ENCODE data around the gene MAP2K2.
A peak's percentile ranks its signal among the peaks of the same experiment; 100 is the strongest.

Gene MAP2K2

DNA sequence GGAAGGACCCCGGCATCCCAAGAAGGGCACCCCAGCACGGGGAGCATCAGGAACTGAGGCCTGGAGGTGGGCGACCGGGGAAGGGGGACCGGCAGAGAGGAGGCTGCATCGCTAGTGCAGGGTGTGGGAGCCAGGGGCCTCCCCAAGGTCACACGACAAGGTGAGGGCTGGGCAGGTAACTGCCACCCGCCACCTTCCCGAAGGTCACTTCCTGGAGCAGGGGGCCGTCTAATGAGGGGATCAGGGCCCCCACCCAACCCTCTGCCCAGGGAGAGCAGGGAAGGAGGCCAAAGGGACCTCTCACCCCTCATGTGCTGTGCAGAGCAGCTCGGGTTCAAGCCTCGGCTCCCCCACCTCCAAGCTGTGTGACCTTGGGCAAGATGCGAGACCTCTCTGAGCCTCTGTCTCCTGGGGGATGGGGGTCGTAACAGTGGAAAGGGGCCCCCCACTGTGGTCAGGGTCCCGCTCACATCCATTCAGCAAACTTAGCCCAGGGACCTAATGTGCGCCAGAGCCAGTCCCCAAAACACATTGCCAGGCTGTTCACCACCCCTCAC is 63.2 kb downstream of the MAP2K2 start:
- DNase-seq (ENCODE audit: low read depth): no peak

DNA sequence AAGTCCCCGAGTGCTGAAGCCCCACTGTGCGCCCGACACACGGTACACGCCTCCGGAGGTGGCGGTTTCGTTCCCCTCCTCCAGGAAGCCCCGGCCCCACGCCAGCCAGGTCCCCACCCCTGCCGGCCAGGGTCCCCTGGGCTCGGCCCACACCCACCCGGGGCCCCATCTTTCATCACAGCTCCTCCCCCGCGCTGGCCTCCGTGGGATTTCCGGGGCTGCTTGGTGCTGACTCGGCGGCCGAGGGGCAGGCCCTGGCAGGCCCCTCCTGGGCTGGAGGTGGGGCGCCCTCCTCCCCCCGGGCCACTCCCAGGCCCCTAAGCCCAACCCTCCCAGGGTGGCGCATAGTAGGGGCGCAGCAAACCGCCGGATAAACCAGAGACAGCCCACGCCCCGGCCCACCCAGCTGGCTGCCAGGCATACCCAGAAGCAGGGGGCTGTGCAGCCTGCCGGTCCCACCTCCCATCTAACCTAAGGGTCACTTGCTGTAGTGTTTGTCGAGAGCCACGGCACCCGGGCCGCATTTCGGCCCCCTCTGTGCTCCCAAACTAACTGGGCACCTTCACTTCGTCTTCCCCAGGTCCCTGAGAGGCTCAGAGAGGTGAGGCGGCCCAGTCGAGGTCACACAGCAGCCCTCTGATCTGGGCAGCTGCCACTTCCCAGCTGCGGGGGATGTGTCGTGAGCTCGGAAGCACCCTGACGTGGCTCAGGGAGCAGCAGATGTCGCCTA is 63.9 kb downstream of the MAP2K2 start:
- DNase-seq (ENCODE audit: low read depth): no peak

- no peak for DNase-seq (ENCODE audit: low read depth)
These were observed 64.5 kb downstream of the MAP2K2 start for GRCh38 chr19:4059453-4059871.

DNA sequence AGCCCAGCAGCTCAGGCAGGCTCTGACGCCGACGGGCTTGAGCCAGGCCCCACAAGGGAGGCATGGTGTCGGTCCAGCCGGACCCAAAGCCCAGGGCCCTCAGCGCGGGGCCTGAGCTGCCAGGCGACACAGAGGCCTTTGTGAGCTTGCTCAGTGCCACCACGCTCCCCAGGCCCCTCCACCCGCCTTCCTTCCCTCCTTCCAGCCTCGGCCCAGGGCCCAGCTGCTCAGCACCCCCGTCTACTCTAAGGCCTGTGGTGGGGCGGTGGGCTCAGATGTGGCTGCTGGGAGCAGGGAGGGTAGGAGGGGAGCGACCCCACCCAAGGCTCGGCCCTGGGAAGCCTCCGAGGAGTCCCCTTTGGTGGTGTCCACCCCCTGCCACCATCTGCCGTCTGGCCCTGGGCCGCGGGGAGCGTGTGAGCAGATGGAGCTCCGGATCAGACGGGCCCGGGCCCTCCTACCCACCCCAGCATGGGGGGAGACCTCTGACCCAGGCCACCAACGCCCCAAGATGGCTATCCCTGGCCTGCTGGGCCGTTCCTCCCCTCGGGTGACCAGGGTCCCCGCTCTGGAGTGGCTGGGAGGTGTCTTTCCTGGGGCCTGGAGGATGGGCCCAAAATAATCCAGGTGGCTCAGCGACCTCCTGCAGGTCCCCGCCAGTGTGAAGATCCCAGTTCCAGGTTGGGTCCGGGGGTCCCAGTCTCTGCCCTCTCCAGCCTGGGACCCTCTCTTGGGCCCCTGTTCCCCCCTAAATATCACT is 65.0 kb downstream of the MAP2K2 start:
- no peak for DNase-seq (ENCODE audit: low read depth)

DNA sequence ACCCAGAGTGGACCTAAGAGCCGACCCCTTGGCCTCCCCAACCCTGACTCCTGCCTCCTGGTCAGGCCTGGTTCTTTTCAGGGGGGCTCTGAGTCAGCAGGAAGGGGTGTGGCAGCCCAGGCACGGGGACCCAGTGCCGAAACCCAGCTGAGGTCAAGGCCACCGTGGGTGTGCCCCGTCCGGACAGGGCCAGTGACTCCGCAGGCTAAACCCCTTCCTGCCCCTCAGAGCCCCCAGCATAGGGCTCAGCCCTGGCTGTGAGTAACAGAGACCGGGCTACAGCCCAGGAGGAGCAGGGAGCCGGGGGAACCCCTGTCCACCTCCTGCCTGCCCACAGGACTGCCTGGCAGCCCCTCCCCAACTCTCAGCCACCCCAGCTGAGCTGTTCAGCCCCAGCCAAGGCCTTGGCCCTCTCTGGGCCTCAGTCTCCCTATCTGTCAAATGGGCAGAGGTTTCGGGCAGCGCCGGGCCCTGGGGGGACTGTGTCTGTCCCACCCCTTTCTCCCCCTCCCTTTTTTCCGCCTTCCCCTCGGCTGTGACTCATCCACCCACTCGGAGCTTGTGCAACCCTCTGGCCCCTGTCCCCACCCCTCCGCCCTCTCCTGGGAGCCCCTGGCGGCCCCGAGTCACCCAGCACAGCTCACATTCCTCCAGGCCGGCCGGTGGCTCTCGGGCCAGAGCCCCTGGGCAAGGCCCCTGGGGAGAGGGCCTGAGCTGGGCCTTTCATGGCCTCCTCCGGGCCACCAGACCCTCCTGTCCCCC is 65.8 kb downstream of the MAP2K2 start:
- peak; percentile 79 for DNase-seq (ENCODE audit: low read depth)

GRCh38 chr19:4055209-4055552 is 68.7 kb downstream of the MAP2K2 start:
- no peak for DNase-seq (ENCODE audit: low read depth)

- DNase-seq (ENCODE audit: low read depth): no peak
These were observed 69.3 kb downstream of the MAP2K2 start for GRCh38 chr19:4054441-4055208.

GRCh38 chr19:4053423-4054324 is 70.2 kb downstream of the MAP2K2 start:
- DNase-seq (ENCODE audit: low read depth): no peak

- DNase-seq (ENCODE audit: low read depth): no peak
These were observed 70.9 kb downstream of the MAP2K2 start for GRCh38 chr19:4052993-4053422.

GRCh38 chr19:4052114-4052992 is 71.6 kb downstream of the MAP2K2 start:
- no peak for DNase-seq (ENCODE audit: low read depth)

DNA sequence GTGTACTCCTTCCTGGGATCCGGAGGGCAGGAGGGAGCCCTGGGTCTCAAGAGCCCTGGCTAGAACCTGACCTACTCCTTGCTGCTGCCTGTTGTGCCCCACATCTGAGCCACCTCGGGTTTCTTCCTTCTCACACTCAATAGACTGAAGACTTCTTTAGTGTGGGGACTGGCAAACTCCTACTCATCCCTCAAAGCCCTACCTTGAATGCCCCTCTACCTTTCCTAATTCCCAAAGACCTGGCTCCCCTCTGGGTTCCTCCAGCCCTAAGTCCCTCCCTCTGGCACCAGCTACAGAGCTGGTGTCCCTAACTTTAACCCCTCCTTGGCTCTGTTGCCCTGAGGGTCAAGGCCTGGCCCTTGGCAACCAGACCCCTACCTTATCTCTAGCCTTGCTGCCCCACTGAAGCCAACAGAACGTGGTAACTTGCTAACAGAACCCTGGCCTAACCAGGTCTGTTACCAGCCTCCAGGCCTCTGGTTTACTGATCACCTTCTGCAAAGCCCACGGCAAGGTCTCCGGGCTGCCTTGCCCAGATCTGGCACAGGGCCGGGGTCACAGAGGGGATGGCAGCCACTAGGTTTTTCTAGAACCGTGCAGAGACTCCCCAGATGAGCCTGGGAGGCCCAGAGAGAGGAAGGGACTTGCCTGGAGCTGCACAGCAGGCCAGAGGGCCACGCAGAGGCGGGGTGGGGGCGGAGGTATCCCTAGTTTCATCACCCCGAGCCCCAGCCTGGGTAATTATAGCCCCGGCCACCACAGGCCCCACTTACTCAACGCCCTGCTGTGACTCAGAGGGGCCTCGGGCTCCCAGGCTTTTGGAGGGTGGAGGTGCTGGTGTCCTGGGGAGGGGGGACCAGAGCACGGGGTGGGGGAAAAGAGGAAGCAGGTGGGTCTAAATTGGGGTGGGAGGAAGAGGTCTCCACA is 72.5 kb downstream of the MAP2K2 start:
- peak; percentile 53 for DNase-seq (ENCODE audit: low read depth)

GRCh38 chr19:4049432-4049831 is 74.5 kb downstream of the MAP2K2 start:
- no peak for DNase-seq (ENCODE audit: low read depth)

GRCh38 chr19:4046946-4047683 is 76.8 kb downstream of the MAP2K2 start:
- DNase-seq (ENCODE audit: low read depth): no peak

DNA sequence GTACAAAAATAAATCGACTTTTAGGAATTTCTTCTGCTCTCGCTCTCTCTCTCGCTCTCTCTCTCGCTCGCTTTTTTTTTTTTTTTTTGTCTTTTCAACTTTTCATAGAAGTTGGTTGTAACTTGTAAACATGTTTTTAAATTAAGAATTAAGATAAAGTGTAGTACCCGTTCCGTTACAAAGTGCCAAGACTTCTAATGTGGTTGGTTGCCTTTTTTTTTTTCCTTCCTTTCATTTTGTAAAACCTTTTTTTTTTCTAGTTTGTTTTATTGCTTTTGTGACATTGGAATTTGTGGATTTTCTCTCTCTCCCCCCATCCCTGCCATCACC is 77.6 kb downstream of the MAP2K2 start:
- DNase-seq (ENCODE audit: low read depth): no peak

- DNase-seq (ENCODE audit: low read depth): no peak
These were observed 78.1 kb downstream of the MAP2K2 start for GRCh38 chr19:4045597-4046361.

GRCh38 chr19:4044990-4045465 is 78.9 kb downstream of the MAP2K2 start:
- no peak for DNase-seq (ENCODE audit: low read depth)
